Left ventricle myocardium superior (tissue), 1 donor: ENCODE results near the gene CKS2. TPM values are rescaled to one million over a fixed set of nuclear protein-coding genes. Genes with fewer than 3 reads are reported as not detected.
"Not testable (repeated sequence)": the region's sequence is repeated elsewhere in the genome, so short reads cannot be mapped to it uniquely, and the experiment has no call there.

Experiments
- ATAC-seq: fragments of 200-7000 bp; cut with Tn5 transposase; one replicate; pipeline ENCODE4 v1.9.1; 2020; ENCODE audit warnings: mild to moderate bottlenecking, moderate library complexity
- DNase-seq: peaks from one replicate; pipeline ENCODE4 v3.0.0-alpha.2; 2020
- intact Hi-C: fragments of 100-400 bp; cut with micrococcal nuclease; formaldehyde crosslinking; loops from one replicate; pipeline ENCODE4 v1.11.0; 2022
- long read RNA-seq: library from polyadenylated mRNA; unstranded; transcript quantifications from one replicate; pipeline ENCODE4 v2.0.0, GENCODE V29; 2021
- total RNA-seq: library from RNA; stranded (reverse); fragmentation: NEBNext Ultra II Directional; extraction: Animal tissue kit (Norgen Biotek cat#: 25700); gene quantifications from one replicate; pipeline ENCODE4 v1.2.1, GENCODE V29; 2021
- donor health status: DM: no; HTN: yes; CAD: no; lungs with severe emphysema.

The CKS2 gene
- 11.2 TPM for total RNA-seq
- long read RNA-seq, partial matches to known transcripts: 1 of 5 reads
- long read RNA-seq, other reads (novel, unspliced or antisense): 0 of 5 reads

GRCh38 chr9:89310475-89311345 lies at the start of gene CKS2:
Gene CKS2, plus strand, starts transcription at chr9:89311195. Its CDS starts 98 bp downstream, at chr9:89311293.
- intact Hi-C loops: no loop called here
- peak; percentile 100 for DNase-seq
- peak; percentile 95 for ATAC-seq

- ATAC-seq: no peak
- DNase-seq: no peak
- intact Hi-C loops: no loop called here
These were observed 37.3 kb upstream of the CKS2 start for GRCh38 chr9:89273528-89274279.

GRCh38 chr9:89274838-89275237 lies 36.2 kb upstream of the CKS2 start:
- intact Hi-C loops: no loop called here
- ATAC-seq (no peak), DNase-seq (no peak)

GRCh38 chr9:89276040-89276439 lies 35.0 kb upstream of the CKS2 start:
- DNase-seq, intact Hi-C loops, ATAC-seq: not testable (repeated sequence)

GRCh38 chr9:89277043-89277442 lies 34.0 kb upstream of the CKS2 start:
- intact Hi-C loops: no loop called here

GRCh38 chr9:89277454-89277853 lies 33.5 kb upstream of the CKS2 start:
- DNase-seq (no peak), ATAC-seq (no peak)
- intact Hi-C loops: no loop called here

More at GRCh38 chr9:89277043-89277442, 34.0 kb upstream of the CKS2 start:
- ATAC-seq (no peak), DNase-seq (no peak)

- intact Hi-C loops: no loop called here
- no peak for DNase-seq
- no peak for ATAC-seq
These were observed 32.4 kb upstream of the CKS2 start for GRCh38 chr9:89278551-89278950.

- intact Hi-C loops: no loop called here
- no peak for DNase-seq
- no peak for ATAC-seq
These were observed 31.8 kb upstream of the CKS2 start for GRCh38 chr9:89278997-89279739.

GRCh38 chr9:89281106-89281505 lies 29.9 kb upstream of the CKS2 start:
- intact Hi-C loops: no loop called here
- ATAC-seq: no peak

GRCh38 chr9:89282248-89282968 lies 28.6 kb upstream of the CKS2 start:
- intact Hi-C loops: not testable (repeated sequence)
- ATAC-seq (peak; percentile 68), DNase-seq (peak; percentile 65)

More at GRCh38 chr9:89281106-89281505, 29.9 kb upstream of the CKS2 start:
- DNase-seq: no peak

GRCh38 chr9:89284076-89284475 lies 26.9 kb upstream of the CKS2 start:
- DNase-seq: no peak
- intact Hi-C loops: no loop called here
- no peak for ATAC-seq

GRCh38 chr9:89291741-89292140 lies 19.3 kb upstream of the CKS2 start:
- ATAC-seq: no peak
- DNase-seq: no peak
- intact Hi-C loops: no loop called here

GRCh38 chr9:89293014-89293413 lies 18.0 kb upstream of the CKS2 start:
- DNase-seq (no peak), ATAC-seq (no peak)
- intact Hi-C loops: no loop called here

GRCh38 chr9:89295400-89295799 lies 15.6 kb upstream of the CKS2 start:
- intact Hi-C loops: no loop called here
- no peak for ATAC-seq

GRCh38 chr9:89301996-89302395 lies 9.0 kb upstream of the CKS2 start:
- DNase-seq, ATAC-seq, intact Hi-C loops: not testable (repeated sequence)

More at GRCh38 chr9:89295400-89295799, 15.6 kb upstream of the CKS2 start:
- DNase-seq: no peak

- no peak for ATAC-seq
- DNase-seq: no peak
- intact Hi-C loops: no loop called here
These were observed 6.8 kb upstream of the CKS2 start for GRCh38 chr9:89304020-89304833.

GRCh38 chr9:89304834-89305188 lies 6.2 kb upstream of the CKS2 start:
- ATAC-seq (no peak), DNase-seq (no peak)
- intact Hi-C loops: no loop called here

GRCh38 chr9:89305868-89306267 lies 5.1 kb upstream of the CKS2 start:
- no peak for ATAC-seq
- no peak for DNase-seq
- intact Hi-C loops: no loop called here
